Gastroesophageal sphincter (tissue), 3 donors: ENCODE measurements around the gene CDADC1.

Experiments used
- CTCF ChIP-seq, 4 experiments: fragments of 200-600 bp in 2 of 4; fragments of 450-650 bp in 2 of 4; sonication (generic) in 1 of 4; IDR thresholded peaks; one replicate each; pipeline ENCODE4 v1.5.1; 2017 to 2019; ENCODE audit warnings: antibody characterized with exemption in 4 of 4, mild to moderate bottlenecking in 2 of 4, moderate library complexity in 2 of 4
- EP300 ChIP-seq: sonication (generic); formaldehyde crosslinking; IDR thresholded peaks from one replicate; pipeline ENCODE4 v1.6.1; 2017; ENCODE audit warnings: antibody characterized with exemption, mild to moderate bottlenecking
- POLR2A ChIP-seq, 2 donors: fragments of 450-650 bp; IDR thresholded peaks; one replicate each; pipeline ENCODE4 v1.6.1; 2017; ENCODE audit warnings: antibody characterized with exemption in 2 of 2, mild to moderate bottlenecking in 2 of 2, moderate library complexity in 1 of 2

- TF ChIP-seq CTCF (IDR thresholded peaks at IDR 0.05) (no peak), POLR2A (IDR thresholded peaks at IDR 0.05) (no peak), EP300 (no peak)
Measured at GRCh38 chr13:49315036-49315565, 67.4 kb downstream of the CDADC1 start.
